ENCODE measurements around the gene MSH3.
"Not testable (repeated sequence)": the region's sequence is repeated elsewhere in the genome, so short reads cannot be mapped to it uniquely, and the experiment has no call there.

The MSH3 gene

DNA sequence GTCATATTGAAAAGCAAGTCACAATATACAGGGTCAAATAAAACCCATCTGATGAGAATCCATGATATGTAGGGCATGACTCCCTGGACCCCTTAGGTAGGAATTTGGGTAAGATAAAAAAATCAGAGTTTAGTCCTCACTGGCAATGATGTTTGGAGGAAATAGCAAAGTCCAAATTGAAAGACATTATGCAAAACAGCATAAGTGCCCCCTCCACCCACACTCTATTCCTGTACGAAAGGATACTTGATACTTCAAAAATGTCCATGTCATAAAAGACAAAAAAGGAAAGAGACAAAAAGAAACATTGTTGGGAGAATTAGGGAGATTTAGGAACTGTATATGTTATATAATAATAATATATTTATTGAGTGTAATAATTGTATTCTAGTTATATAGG is 209.7 kb downstream of the MSH3 start:
- DNase-seq, result no peak

DNA sequence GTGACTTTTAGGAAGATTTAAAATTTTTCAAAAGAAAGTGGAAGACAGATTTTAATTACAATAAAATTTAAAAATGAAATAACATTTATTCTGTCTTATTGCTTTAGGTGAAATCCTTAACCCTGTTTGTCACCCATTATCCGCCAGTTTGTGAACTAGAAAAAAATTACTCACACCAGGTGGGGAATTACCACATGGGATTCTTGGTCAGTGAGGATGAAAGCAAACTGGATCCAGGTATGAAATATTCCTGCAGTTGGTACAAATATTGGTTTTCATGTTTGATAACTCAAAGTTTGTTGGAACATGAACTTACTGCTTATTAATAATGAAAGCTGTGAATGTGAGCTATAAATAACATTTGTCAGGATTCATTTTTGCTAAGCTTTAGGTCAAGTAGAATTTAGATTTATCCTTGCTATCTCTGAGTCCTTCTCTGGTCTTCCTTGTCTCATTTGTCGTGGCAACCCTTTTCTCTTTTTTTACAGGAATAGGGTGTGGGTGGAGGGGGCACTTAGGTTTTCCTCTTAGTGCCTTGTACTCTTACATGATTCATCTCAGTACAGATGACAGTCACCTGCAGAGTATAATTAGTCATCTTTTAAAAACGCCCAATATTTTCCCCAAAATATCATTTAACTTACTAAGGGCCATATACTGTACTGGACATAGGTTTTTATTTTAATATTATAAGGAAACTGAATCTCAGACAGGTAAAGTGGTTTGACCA is 210.4 kb downstream of the MSH3 start:
- DNase-seq, result no peak

DNA sequence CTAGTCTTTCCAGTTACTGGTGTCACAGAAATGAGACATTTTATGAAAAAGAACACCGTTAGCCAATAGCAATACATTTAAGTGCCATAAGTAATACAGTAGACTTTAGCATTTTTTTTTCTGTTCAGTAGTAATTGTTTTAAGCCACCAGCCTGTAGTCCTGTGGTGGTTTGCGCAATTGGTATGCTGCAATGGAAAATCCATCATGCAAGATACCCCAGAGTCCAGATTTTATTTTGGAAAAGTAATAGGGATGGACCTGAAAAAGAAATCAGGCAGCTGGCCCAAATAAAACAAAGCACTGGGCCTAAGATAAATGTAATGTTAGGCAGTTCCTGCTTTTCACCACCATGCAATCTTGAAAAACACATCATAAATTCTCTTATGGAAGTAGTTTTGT is 211.1 kb downstream of the MSH3 start:
- DNase-seq, result no peak

DNA sequence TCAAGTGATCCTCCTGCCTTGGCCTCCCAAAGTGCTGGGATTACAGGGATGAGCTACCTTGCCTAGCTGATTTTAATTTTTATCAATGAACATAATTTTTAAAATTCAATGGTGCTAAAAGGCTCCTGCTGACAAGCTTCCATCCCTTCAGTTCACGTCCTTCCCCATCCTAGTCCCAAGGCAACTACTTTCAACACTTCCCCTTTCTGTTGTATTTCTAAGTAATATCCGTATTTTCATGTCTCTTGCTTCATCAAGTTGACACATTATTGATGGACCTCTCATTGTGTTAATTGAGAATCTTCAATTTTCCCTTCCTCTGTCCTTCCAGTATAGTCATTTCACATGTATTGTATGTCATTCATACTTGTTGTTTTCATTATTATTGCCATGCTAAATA is 211.9 kb downstream of the MSH3 start:
- DNase-seq, result no peak

DNA sequence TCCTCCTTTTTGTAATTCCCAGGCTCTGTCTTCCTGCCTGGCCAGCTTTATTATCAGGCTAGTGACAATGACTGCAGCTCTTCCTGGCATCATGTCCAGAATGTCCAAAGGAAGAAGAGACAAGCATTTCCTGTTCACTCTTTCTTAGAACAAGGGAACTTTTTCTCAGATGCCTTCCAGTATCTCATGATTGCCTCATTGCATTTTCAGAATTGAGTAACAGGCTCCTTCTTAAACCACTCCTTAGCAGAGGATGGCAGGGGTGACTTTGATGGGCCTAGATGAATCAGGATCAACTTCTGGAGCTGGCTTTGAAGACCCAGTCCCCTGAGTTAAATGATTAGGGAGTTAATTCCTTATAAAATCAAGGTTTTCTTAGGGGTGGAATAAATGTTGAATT is 212.8 kb downstream of the MSH3 start:
- no peak for DNase-seq

DNA sequence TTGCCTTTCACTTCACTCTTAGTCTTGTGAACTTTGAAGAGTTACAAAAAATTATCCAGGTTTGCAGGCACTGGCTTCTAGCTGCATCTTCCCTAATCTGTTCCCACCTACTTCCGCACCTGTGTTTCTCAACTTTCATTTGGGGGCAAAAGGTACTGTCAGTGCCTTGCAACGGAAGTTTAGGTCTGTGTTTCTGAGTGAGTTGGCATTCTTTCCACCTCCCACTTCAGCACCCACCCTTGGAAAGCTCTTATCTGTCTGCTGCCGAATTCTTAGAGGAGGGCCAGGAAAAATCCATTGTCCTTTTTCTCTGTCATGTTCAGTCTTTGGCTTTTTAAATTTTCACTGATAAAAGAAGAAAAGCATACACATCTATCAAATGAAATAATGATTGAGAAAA is 216.0 kb downstream of the MSH3 start:
- no peak for DNase-seq

DNA sequence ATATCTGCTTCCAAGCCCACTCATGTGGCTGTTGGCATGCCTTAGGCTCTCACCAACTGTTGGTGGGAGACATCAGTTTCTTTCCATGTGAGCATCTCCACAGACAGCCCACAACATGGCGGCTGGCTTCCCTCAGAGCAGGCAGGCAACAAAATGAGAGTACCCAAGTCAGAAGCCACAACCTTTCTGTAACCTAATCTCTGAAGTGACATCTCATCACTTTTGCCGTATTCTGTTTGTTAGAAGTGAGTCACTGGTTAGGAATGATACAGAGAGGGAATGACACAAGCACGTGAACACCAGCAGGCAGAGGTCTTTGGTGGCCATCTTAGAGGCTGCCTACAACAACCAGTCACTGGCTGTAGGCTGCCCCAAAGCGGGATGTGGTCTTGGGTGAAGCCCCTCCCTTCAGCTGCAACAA is 217.1 kb downstream of the MSH3 start:
- DNase-seq, result no peak

DNA sequence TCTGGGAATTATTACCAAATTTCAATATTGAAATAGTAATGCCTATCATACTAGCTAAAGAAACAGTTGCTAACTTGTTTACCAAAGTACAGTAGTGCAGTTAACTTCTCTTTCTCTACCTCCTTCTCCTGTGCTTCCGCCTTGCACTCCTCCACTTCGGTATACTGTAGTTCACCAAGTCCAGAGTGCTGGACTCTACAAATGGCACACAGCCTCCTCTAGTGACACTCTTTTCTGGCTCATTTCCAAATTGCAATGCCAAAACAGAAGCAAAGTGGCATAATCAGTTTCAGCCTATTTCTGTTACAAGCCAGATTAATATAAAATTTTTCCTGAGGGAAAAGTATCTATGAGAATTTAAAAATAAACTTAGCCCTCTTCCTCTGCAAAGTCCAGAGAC is 219.7 kb downstream of the MSH3 start:
- DNase-seq, result no peak

DNA sequence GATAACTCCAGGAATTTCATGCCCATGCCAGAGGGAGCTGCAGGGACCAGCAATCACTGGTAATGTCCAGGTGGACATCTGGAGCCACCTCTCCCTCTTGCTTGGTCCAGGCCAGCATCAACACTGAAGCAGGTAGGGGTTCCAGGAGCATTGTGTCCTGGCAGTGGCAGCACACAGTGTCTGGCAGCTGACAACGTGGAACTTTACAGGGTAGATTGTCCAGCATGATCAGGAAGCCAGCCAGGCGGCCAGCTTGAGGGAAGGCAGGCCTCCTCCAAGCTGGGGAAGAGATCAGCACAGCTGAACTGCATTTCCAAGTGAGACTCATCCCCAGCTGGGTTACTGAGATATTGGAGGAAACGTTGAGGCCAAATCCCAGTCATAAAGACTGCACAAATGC is 223.1 kb downstream of the MSH3 start:
- DNase-seq, result no peak

DNA sequence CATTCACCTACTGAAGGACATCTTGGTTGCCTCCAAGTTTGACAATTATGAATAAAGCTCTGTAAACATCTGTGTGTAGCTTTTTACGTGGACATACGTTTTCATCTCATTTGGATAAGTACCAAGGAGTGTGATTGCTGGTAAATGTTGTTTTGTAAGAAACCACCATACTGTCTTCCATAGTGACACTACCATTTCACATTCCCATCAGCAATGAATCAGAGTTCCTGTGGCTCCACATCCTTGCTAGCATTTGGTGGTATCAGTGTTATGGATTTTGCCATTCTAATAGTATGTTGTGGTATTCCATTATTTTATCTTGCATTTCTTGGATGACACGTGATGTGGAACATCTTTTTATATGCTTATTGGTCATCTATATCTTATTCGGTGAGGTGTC is 227.3 kb downstream of the MSH3 start:
- no peak for DNase-seq

DNA sequence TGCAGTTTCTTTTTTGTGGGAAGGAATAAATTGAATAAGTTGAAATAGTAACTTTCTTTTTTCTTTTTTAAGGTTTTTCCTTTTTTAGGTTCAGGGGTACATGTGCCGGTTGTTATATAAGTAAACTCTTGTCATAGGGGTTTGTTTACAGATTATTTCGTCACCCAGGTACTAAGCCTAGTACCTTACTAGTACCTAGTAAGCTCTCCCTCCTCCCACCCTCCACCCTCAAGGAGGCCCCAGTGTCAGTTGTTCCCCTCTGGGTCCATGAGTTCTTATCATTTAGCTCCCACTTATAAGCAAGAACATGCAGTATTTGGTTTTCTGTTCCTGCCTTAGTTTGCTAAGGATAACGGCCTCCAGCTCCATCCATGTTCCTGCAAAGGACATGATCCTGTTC is 228.9 kb downstream of the MSH3 start:
- not testable (repeated sequence) for DNase-seq

DNA sequence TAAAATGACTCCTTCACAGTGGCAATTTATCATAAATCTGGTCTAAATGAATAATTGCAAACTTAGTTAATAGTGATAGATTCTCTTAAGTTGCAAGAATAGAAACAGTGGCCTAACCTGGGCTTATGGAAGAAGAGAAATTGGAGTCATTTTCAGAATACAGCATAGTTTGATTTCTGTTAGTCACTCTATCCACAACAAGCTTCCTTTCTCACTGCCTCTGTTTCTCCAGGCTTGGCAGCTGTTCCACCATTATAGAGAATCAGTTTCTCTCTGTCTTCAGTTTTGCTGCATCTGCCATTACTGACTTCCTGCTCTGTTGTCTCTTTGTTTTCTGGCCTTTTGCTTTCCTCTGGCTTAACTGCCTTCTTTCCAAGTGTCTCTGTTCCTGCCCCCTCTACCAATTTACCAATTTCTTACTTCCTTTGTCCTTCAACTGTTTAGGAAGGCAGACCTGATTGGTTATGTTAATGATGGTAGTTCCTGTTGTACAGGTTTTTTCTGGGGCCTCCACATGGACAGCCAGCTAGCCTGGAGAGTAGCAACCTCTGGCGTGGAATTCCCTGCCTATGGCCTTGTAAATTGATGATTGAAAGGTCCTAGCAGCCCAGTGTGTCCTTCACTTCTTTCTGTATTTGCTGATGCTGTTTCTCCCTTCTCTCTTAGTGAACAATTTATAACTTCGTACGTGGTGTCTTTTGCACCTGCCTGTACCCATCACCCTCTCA is 229.8 kb downstream of the MSH3 start:
- no peak for DNase-seq

DNA sequence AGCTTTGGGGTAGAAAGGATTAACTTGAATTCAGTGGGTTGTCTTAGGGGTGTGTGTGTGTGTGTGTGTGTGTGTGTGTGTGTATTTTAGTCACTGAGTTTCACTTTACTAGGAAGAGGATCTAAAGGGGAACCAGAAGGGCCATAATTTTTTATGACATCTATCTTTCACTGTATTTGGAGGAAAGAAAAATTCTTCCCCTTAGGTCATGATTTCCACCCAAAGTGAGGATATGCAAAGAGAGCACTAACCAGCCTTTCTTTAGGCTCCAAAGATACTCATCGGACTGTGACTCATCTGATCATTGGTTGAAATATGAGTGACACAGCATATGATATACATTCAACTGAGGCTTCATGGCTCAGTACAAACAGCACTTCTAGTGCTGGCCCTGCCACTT is 230.5 kb downstream of the MSH3 start:
- DNase-seq, result no peak

DNA sequence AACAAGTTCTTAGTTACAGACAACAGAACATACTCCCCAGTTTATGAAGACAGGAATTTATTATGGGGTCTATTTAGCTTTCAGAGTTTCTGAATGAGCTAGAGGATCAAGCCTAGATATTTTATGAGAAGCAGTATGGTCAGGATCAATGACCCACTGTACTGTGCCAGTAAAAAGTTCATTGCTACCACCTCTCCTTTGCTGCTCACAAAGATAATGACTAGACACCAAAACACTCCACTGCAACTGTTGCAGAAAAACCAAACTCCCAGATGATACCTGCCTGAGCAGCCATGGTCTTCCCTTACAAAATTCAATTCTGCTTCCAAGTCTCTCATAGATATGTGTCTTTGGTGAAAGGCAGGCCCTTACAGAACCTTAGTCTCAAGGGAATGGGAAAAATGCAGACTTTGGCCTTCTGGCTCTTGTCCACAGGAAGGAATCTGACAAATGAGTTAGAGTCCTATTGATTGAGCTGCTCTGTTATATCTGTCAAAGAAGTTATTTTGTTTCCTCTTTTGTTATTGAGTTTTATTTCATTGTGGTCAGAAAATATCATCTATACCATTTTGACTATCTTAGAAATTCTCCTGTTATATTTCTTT is 231.0 kb downstream of the MSH3 start:
- DNase-seq, result no peak

DNA sequence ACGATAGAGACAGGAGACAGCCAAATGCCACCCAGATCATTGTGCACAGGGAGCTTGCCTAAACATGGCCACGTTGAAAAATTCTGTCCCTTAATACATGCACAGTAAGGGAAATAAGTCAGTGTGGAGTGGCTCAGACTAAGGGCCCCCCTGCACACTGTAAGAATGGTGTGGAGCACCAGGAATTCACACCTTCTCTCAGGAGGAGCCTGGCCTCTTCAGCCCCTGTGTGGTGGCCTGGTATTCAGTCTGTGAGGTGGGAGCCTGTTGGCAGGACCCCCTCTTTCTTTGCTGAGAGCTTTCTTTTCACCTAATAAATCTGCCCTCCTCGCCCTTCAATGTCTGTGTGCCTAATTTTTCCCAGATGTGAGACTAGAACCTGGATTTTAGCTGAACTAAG is 239.6 kb downstream of the MSH3 start:
- no peak for DNase-seq

DNA sequence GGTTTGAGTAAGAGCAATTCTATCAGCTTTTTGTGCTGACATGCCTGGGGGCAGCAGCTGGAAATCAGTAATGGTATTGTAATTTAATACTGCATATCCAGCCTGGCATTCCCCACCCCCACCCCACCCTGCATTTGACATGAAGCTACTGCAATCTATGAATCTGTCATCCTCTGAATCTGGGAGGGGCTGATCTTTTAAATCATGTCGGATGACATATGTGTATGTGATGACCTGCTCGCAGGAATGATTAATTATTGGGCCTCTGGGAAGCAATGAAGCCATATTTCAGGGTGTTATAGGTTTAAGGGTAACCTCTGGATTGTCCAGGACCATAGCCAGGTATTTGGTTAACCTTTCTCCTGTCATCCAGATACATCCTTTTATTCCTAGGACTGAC is 241.1 kb downstream of the MSH3 start:
- no peak for DNase-seq

DNA sequence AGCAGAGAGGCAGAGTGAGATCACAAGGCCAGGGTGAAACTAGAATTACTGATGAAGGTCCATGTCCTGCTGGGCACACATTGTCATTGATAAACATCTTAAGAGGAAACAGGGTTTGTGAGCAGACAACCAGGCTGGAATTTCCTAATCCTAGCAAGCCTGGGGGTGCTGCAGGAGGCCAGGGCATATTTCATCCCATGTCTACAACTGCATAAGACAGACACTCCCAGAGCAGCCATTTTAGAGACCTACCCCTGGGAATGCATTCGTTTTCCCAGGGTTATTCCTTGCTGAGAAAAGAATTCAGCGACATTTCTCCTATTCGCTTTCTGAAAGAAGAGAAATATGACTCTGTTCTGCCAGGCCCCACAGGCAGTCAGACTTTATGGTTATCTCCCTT is 248.2 kb downstream of the MSH3 start:
- DNase-seq, result not testable (repeated sequence)

DNA sequence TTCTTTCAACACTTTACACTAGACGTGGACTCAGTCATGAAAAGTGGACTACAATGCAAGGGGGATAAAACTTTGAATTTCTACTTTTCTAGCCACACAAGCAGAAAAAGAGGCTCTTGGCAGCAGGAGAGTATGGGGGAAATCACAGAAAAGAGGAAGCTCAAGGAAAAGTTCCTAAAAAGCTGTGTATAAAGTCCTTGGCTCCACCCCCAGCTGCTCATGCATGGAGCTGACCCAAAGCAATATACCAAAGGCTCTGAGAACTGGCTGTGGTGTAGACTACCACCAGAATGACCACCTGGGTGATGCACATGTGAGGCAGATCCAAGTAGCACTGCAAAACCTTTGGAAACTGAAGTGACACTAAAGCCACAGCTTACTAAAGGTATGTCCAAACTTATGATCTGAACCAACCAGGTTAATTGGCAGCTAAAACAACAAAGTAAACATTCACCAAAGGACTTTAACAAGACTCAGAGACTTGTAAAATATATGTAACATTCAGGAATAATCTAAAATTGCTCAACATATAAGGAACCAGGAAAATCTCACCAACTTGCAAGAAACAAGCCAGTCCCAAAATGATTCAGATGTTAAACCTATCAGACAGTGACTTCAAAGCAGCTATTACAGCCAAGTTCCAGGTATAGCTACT is 250.2 kb downstream of the MSH3 start:
- DNase-seq, result no peak

DNA sequence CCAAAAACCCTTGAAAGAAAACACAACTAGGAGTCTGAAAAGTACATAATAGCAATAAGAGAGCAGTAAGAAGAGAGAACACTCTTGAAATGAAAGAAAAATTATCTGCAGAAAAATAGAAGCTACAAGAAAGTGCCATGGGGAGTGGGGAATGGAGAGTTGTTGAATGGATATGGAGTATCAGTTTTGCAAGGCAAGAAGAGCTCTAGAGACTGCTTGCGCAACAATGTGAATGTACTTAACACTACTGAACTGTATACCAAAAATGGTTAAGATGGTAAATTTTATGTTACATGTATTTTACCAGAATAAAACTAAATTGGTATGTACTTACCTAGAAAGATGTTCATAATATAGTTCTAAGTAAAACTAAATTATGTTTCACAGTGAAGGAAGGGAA is 251.0 kb downstream of the MSH3 start:
- no peak for DNase-seq

DNA sequence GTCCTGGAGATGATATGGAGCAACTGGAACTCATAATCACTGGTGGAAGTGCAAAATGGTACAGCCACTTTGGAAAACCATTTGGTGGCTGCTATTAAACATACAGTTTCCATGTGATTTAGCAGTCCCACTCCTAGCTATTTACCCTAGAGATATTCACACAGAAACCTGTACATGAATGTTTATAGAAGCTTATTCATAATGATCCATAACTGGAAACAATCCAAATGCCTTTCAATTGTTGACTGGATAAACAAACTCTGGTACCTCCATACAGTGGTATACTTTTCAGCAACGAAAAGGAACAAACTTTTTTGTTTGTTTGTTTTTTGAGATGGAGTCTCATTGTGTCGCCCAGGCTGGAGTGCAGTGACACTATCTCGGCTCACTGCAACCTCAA is 258.0 kb downstream of the MSH3 start:
- no peak for DNase-seq

DNA sequence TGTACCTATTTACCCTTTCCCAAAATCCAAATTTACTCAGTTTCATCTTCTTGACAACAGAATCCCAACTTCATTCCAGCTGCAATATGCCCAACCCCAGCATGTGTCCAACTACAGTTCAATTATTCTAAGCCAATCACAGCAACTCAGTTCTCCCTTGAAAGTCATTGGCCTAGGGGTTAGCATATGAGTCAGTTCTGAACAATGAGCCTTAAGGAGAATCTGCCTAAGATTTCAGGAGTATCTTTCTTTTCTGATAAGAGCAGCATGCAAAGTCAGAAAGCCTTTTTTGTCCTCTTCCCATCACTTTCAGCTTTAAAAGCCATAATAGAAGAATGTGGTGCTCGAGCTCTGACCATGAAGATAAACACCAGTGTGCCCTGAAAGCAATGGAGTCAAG is 261.3 kb downstream of the MSH3 start:
- DNase-seq, result no peak

DNA sequence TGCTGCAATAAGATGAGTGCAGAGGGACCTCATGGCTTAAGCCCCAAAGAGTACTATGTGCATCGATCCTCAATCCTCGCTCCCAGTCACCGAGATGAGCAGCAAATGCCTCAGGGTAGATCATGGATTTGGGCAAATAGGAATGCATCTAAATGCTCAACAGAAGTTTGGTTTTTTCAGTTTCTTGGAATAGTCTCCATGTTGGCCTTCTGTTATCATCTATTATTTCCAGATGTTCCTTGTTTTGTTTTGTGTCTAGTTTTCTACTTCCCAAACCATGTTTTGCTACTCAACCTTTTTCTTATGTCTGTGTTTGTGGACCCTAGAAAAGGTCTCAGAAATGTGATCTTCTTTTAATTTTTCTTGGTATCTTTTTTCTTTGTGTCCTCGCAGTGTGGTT is 262.2 kb downstream of the MSH3 start:
- DNase-seq, result no peak

DNA sequence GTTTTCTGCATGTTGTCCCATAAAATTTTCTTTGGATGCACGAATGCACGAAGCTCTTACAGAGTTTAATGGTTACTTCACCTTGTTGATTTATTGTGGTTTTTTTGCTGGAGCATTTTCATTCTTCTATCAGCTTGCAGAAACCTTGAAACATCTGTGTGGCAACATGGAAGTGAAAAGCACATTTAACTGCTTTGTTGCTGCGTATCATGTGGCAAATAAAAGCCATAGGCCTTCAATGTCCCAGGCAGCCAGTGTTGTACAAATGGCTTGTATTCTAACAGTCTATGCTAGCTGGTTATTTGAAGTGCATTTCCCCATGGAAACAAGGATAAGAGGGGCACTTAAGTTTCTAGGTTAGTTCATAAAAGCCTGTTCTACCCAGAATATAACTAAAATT is 263.2 kb downstream of the MSH3 start:
- DNase-seq, result no peak

DNA sequence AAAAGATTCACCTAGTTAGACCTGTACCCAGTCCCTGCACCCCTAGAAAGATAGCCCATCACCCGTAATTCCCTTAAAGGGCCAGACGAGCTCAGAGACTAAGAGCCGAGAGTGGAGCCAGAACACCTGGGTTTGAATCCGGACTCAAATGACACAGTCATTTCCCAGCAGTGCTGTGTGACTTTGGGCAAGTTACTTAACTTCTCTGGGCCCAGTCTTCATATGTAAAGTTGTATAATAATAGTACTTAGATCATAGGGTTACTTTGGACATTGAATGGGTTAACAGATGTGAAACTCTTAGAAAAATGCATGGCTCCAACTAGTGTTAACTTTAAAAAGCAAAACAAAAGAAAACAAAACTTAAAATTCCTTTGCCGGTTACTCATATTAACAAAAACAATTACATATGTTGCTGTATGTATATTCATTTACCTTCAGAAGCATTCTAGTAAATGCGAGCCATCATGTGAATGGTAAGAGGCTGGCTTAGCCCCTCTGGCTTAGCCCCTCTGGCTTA is 265.3 kb downstream of the MSH3 start:
- no peak for DNase-seq
